Heart left ventricle (tissue), 16 donors: ENCODE measurements around the gene TAF4. TPM values are rescaled to one million over a fixed set of nuclear protein-coding genes. Genes with fewer than 3 reads are reported as not detected.

Source experiments
- ATAC-seq, 4 donors: fragments of 200-7000 bp; cut with Tn5 transposase; one replicate each; pipeline ENCODE4 v1.9.1; 2020 to 2022; ENCODE audit warnings: moderate library complexity in 4 of 4, mild to moderate bottlenecking in 3 of 4, moderate number of reproducible peaks in 1 of 4
- DNase-seq, 5 donors: peaks; one replicate each; pipeline ENCODE4 v3.0.0-alpha.2; 2020
- H3K27ac ChIP-seq, 12 donors: fragments of 200-600 bp; sonication (generic) in 4 of 12; one replicate each; pipeline versions ENCODE4 v1.5.0 to v1.8.0; 2016 to 2022; ENCODE audit warnings: mild to moderate bottlenecking in 2 of 12
- H3K27me3 ChIP-seq, 9 donors: fragments of 200-600 bp; sonication (generic) in 2 of 9; one replicate each; pipeline versions ENCODE4 v1.5.1 to v1.8.0; 2016 to 2022; ENCODE audit warnings: mild to moderate bottlenecking in 3 of 9
- H3K36me3 ChIP-seq, 9 donors: fragments of 200-600 bp; sonication (generic) in 2 of 9; one replicate each; pipeline versions ENCODE4 v1.5.0 to v1.8.0; 2018 to 2022; ENCODE audit warnings: mild to moderate bottlenecking in 2 of 9
- H3K4me1 ChIP-seq, 12 donors: fragments of 200-600 bp; sonication (generic) in 4 of 12; one replicate each; pipeline versions ENCODE4 v1.5.0 to v1.8.0; 2016 to 2022; ENCODE audit warnings: mild to moderate bottlenecking in 3 of 12
- H3K4me3 ChIP-seq, 12 donors: fragments of 200-600 bp; sonication (generic) in 4 of 12; one replicate each; pipeline versions ENCODE4 v1.5.0 to v1.8.0; 2017 to 2022; ENCODE audit warnings: mild to moderate bottlenecking in 9 of 12, moderate library complexity in 4 of 12
- H3K9me3 ChIP-seq, 12 donors: fragments of 200-600 bp; sonication (generic) in 4 of 12; one replicate each; pipeline versions ENCODE4 v1.5.0 to v1.8.0; 2016 to 2022; ENCODE audit warnings: mild to moderate bottlenecking in 1 of 12
- POLR2A ChIP-seq, 2 donors: fragments of 450-650 bp; IDR thresholded peaks; one replicate each; pipeline ENCODE4 v1.6.1; 2017; ENCODE audit warnings: antibody characterized with exemption in 2 of 2, mild to moderate bottlenecking in 2 of 2, moderate library complexity in 2 of 2
- WGBS, 4 donors: extraction: QIAGEN DNeasy Blood & Tissue Kit in 2 of 4; methylation state at CpG; one replicate each; pipeline versions ENCODE4 v1.1.5 to v1.1.7; 2013 to 2018; 5-methylcytosine and 5-hydroxymethylcytosine counted together
- intact Hi-C, 10 donors: fragments of 100-400 bp; cut with DNase I; formaldehyde crosslinking; loops; one replicate each; pipeline versions ENCODE4 v1.11.1 to v1.14.2; 2022
- microRNA counts, 2 donors: library from miRNA; unstranded; fragments of <30 nt; microRNA quantifications; one replicate each; lab custom pipeline; 2016
- microRNA-seq, 4 donors: library from miRNA; unstranded; fragments of <30 nt; microRNA quantifications; one replicate each; pipeline versions ENCODE4 to v1.2.0, GENCODE V29; 2017 to 2020
- polyA plus RNA-seq, 2 donors: library from polyadenylated mRNA; stranded (reverse); fragments of 200-250 nt; gene quantifications; one replicate each; pipeline ENCODE4 v1.2.3, GENCODE V29; 2013
- total RNA-seq, 9 donors: library from RNA; depleted of rRNA in 2 of 9; stranded (reverse); fragments of >200 nt in 2 of 9; fragmentation: NEBNext Ultra II Directional in 3 of 9; extraction: Animal tissue kit (Norgen Biotek cat#: 25700) in 3 of 9; gene quantifications; one replicate each; pipeline versions ENCODE4 v1.1.0 to v1.2.4, GENCODE V29; 2016 to 2023
- TF ChIP-seq, protein P1 (sequence below), 12 donors: fragments of 200-600 bp; sonication (generic) in 4 of 12; IDR thresholded peaks; one replicate each; pipeline versions ENCODE4 v1.5.0 to v1.8.0; 2018 to 2022; ENCODE audit warnings: antibody characterized with exemption in 12 of 12, mild to moderate bottlenecking in 5 of 12
- donor health status: ischemic (EF 13 %, LVEDD 7.1; RV severe dilation, severe dysfunction).
- donor health status: healthy with polysubstance abuse.
- donor health status: DM: no; HTN: yes; CAD: no.
- donor health status: DM: no; HTN: no; CAD: no.
- donor health status: ischemic (EF 25% LVEDD 6.9; RV normal size, moderate dysfunction).
- donor health status: ischemic (EF 25% LVEDD 5.7; RV mildly dilated, moderate dysfunction).
- donor health status: healthy.
- donor health status: DM: yes; HTN: yes; CAD: no.
- donor health status: ischemic (EF 35%, LVEDD 5.7; RV mildly dilated, moderate dysfunction).
- donor health status: nonischemic (EF 11% LVEDD 7.7; RV severe dilation, severe dysfunction).
- donor health status: DM: yes; HTN: yes; CAD: no.
- donor health status: PGD.
- donor health status: ischemic (EF 29% LVEDD 5.4; RV normal size, mild dysfunction).
- donor health status: nonischemic (EF 23%, LVEDD 6.1; RV moderate dilation, normal function).

TAF4 gene
- total and polyA plus RNA-seq, 11 donors: 4.5 to 37.7 (median 10.7) TPM

DNA sequence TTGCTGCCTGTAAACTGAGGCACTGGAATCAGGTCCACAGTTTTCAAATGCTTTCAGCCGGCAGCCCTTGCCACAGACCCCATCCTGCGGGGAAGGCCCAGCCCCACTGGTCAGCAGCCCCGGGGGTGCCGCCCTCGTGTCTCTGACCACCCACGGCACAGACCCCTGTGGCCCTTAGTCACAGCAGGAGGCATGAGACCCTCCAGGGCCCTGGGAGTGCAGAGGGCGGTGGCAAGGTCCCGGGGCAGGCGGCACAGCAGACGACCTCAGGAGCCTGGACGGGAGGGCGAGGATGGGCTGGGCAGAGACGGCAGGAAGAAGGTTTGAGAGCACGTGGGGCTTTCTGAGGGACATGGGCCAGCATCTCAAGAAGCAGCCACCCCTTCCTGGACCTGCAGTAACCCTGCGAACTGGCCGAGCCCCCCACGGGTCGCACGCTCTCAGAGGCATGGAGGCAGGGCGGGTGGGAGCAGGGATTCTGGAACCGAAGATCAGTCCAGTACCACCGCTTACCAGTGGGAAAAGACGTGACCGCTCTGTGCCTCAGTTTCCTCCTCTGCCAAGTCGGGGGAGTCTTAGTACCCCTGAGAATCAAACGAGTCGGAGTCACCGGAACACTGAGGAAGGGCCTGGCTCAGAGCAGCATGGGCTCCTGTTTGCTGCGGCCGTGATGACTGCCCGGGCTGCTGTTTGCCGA is 140.7 kb downstream of the TAF4 start:
- Histone ChIP-seq H3K4me1 (no peaks in the 10 kb centered on the region), H3K27me3 (peaks cover 0 to 12% (median 0%) of the 10 kb centered on the region in 9 donors), H3K4me3 (no peak overlapping the region), H3K36me3 (no peaks in the 10 kb centered on the region), H3K9me3 (peaks cover 0 to 6% (median 0%) of the 10 kb centered on the region in 12 donors), H3K27ac (no peak overlapping the region)
- 82 to 87% (median 85%) methylated on average over 26 to 32 of the region's 32 CpGs for WGBS, 4 donors
- ATAC-seq (no peak), DNase-seq (peak in 1 of 5 donors; percentile 43)
- intact Hi-C loops: no loop called here
- TF ChIP-seq, protein P1, sequence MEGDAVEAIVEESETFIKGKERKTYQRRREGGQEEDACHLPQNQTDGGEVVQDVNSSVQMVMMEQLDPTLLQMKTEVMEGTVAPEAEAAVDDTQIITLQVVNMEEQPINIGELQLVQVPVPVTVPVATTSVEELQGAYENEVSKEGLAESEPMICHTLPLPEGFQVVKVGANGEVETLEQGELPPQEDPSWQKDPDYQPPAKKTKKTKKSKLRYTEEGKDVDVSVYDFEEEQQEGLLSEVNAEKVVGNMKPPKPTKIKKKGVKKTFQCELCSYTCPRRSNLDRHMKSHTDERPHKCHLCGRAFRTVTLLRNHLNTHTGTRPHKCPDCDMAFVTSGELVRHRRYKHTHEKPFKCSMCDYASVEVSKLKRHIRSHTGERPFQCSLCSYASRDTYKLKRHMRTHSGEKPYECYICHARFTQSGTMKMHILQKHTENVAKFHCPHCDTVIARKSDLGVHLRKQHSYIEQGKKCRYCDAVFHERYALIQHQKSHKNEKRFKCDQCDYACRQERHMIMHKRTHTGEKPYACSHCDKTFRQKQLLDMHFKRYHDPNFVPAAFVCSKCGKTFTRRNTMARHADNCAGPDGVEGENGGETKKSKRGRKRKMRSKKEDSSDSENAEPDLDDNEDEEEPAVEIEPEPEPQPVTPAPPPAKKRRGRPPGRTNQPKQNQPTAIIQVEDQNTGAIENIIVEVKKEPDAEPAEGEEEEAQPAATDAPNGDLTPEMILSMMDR (IDR thresholded peaks at IDR 0.05): no peak
- TF ChIP-seq POLR2A (IDR thresholded peaks at IDR 0.05): no peak

MicroRNA genes within 50 kb of the gene (microRNA counts, 767-probe panel; counts per million panel counts)
- microRNA hsa-miR-1257 (lab: Ali Mortazavi, UCI) (1,172 to 1,966 counts per million in 2 donors), microRNA hsa-miR-3195 (lab: Ali Mortazavi, UCI) (2,151 to 2,317 counts per million in 2 donors)

Small RNA genes within 50 kb of the gene (microRNA-seq; reads per million reads assigned to microRNA genes)
- gene MIR1257: 0 reads per million in 4 donors
- gene MIR3195: 0 to 0.21 (median 0.03) reads per million in 4 donors

Other genes starting within 250 kb of the TAF4 start
- gene LSM14B, start 56.6 kb upstream of the TAF4 start, total RNA-seq: 10 to 100 TPM; 38.6 to 64.7 (median 54.6) TPM
- gene LSM14B, start 56.6 kb upstream of the TAF4 start, polyA plus RNA-seq: 10 to 100 TPM; 26.1 to 60.0 TPM
- 100 to 1,000 TPM; 172 to 432 (median 233) TPM for gene PSMA7, start 77.5 kb upstream of the TAF4 start, total RNA-seq
- gene PSMA7, start 77.5 kb upstream of the TAF4 start, polyA plus RNA-seq: 100 to 1,000 TPM; 220 to 472 TPM
- gene SS18L1, start 77.9 kb upstream of the TAF4 start, total RNA-seq: 10 to 100 TPM in 2 of 9 donors, 1 to 10 TPM in 7; 6.5 to 12.4 (median 8.6) TPM
- 1 to 10 TPM; 7.8 to 7.9 TPM for gene SS18L1, start 77.9 kb upstream of the TAF4 start, polyA plus RNA-seq
- gene MTG2, start 117.1 kb upstream of the TAF4 start, total RNA-seq: 10 to 100 TPM; 20.7 to 36.8 (median 26.5) TPM
- 10 to 100 TPM; 28.9 to 40.7 TPM for gene MTG2, start 117.1 kb upstream of the TAF4 start, polyA plus RNA-seq
- gene HRH3, start 154.4 kb upstream of the TAF4 start, total RNA-seq: not detected
- not detected for gene HRH3, start 154.4 kb upstream of the TAF4 start, polyA plus RNA-seq
- 10 to 100 TPM; 20.7 to 57.9 (median 40.3) TPM for gene OSBPL2, start 172.6 kb upstream of the TAF4 start, total RNA-seq
- 10 to 100 TPM; 20.0 to 21.7 TPM for gene OSBPL2, start 172.6 kb upstream of the TAF4 start, polyA plus RNA-seq
- 100 to 1,000 TPM in 3 of 9 donors, 10 to 100 TPM in 6; 66.8 to 218 (median 79.8) TPM for gene ADRM1, start 237.1 kb upstream of the TAF4 start, total RNA-seq
- 100 to 1,000 TPM in 1 of 2 donors, 10 to 100 TPM in 1; 87.2 to 187 TPM for gene ADRM1, start 237.1 kb upstream of the TAF4 start, polyA plus RNA-seq